ENCODE data around the gene ZNFX1.

- no peak for TF ChIP-seq CTCF (IDR thresholded peaks at IDR 0.05)
- TF ChIP-seq POLR2A (IDR thresholded peaks at IDR 0.05), result no peak
Observed at GRCh38 chr20:49215232-49215631, 62.6 kb downstream of the ZNFX1 start.

All from heart left ventricle (tissue), 13 donors.